K562 (cell line): Measurements from ENCODE around the gene CPNE1. TPM values are rescaled to one million over a fixed set of nuclear protein-coding genes. Genes with fewer than 3 reads are reported as not detected.
A peak's percentile ranks its signal among the peaks of the same experiment; 100 is the strongest.

Experiments used
- ARID4B ChIP-seq: sonication (generic); formaldehyde crosslinking; IDR thresholded peaks from 2 replicates; pipeline ENCODE4 v1.8.0; 2022; ENCODE audit warnings: mild to moderate bottlenecking, missing genetic modification reagents
- ASH1L ChIP-seq: fragments of 450-650 bp; IDR thresholded peaks from 2 replicates; pipeline ENCODE4 v1.6.1; 2018; ENCODE audit warnings: borderline replicate concordance, mild to moderate bottlenecking, low read depth; ENCODE audit not compliant: partially characterized antibody
- CTCFL ChIP-seq: IDR thresholded peaks from 2 replicates; pipeline ENCODE4 v1.6.1; 2011; ENCODE audit warnings: borderline replicate concordance, low read depth, mild to moderate bottlenecking, moderate library complexity, low read length; ENCODE audit not compliant: insufficient read depth, poor library complexity, severe bottlenecking
- E2F4 ChIP-seq: sonication (generic); formaldehyde crosslinking; IDR thresholded peaks from 2 replicates; pipeline ENCODE4 v1.8.0; 2022; ENCODE audit warnings: mild to moderate bottlenecking, low read depth, missing genetic modification reagents
- ETS1 ChIP-seq: conservative IDR thresholded peaks from 2 replicates; pipeline ENCODE4 v1.6.1; 2011; ENCODE audit warnings: low read depth, mild to moderate bottlenecking, low read length; ENCODE audit not compliant: control insufficient read depth
- FOSL1 ChIP-seq: fragments of 200-800 bp; sonication (Bioruptor generic); conservative IDR thresholded peaks from 2 replicates; pipeline ENCODE4 v1.6.1; 2016; ENCODE audit warnings: missing genetic modification characterization, missing compliant biosample characterization
- HMGN3 ChIP-seq: IDR thresholded peaks from 2 replicates; pipeline ENCODE4 v1.6.1; 2011; ENCODE audit warnings: borderline replicate concordance, low read depth, mild to moderate bottlenecking, mixed read lengths, low read length; ENCODE audit not compliant: insufficient read length; ENCODE audit errors: extremely low read depth
- IFI16 ChIP-seq: fragments of 250-450 bp; sonication (Bioruptor Pico); IDR thresholded peaks from 2 replicates; pipeline ENCODE4 v2.1.2; 2022; ENCODE audit warnings: mild to moderate bottlenecking, inconsistent platforms
- L3MBTL2 ChIP-seq: fragments of 450-650 bp; IDR thresholded peaks from 2 replicates; pipeline ENCODE4 v1.6.1; 2016; ENCODE audit warnings: mild to moderate bottlenecking, moderate library complexity
- NFRKB ChIP-seq: fragments of 450-650 bp; IDR thresholded peaks from 2 replicates; pipeline ENCODE4 v1.6.1; 2016; ENCODE audit warnings: low read depth
- PCBP1 ChIP-seq: fragments of 200-400 bp; formaldehyde crosslinking; IDR thresholded peaks from 2 replicates; pipeline ENCODE4 v1.6.1; 2018; ENCODE audit warnings: mild to moderate bottlenecking, low read depth, low read length; ENCODE audit not compliant: poor library complexity, severe bottlenecking
- POLR2B ChIP-seq: fragments of 450-650 bp; IDR thresholded peaks from 2 replicates; pipeline ENCODE4 v1.6.1; 2018; ENCODE audit warnings: low read depth; ENCODE audit not compliant: partially characterized antibody
- POLR2G ChIP-seq: fragments of 200-400 bp; formaldehyde crosslinking; IDR thresholded peaks from 2 replicates; pipeline ENCODE4 v1.6.1; 2017; ENCODE audit warnings: low read depth, mild to moderate bottlenecking, antibody characterized with exemption, low read length, moderate library complexity
- SRF ChIP-seq, 2 experiments: fragments of 250-450, 450-650 bp in 1 of 2; sonication (Bioruptor Pico) in 1 of 2; sonication (generic) in 1 of 2; formaldehyde crosslinking; IDR thresholded peaks; 2 replicates each; pipeline versions ENCODE4 v1.5.0 to v1.5.1; 2020 to 2022; ENCODE audit warnings: mild to moderate bottlenecking in 1 of 2, missing genetic modification reagents in 1 of 2
- TCF15 ChIP-seq: fragments of 250-450 bp; sonication (Bioruptor Pico); IDR thresholded peaks from 2 replicates; pipeline ENCODE4 v1.8.0; 2022; ENCODE audit warnings: moderate library complexity, mild to moderate bottlenecking, inconsistent platforms
- ZNF263 ChIP-seq: sonication (generic); formaldehyde crosslinking; IDR thresholded peaks from 2 replicates; pipeline ENCODE4 v1.8.0; 2022; ENCODE audit warnings: mild to moderate bottlenecking, missing genetic modification reagents, borderline replicate concordance
- polyA plus RNA-seq, 8 experiments: library from polyadenylated mRNA; depleted of rRNA in 4 of 8; stranded (reverse) in 5 of 8; unstranded in 3 of 8; fragments of >200 nt; fragmentation: Nextera tagmentation in 2 of 8; fragmentation: Illumina TruSeq in 1 of 8; extraction: Ambion mirVana in 2 of 8; extraction: Trizol in 1 of 8; gene quantifications; 2 replicates each; pipeline versions ENCODE4 v1.2.1 to v1.2.3, GENCODE V29; 2011 to 2014; ENCODE audit warnings: inconsistent platforms in 1 of 8, missing spikeins in 1 of 8
- total RNA-seq, 7 experiments: library from RNA; depleted of rRNA in 6 of 7; stranded (reverse); fragments of >200 nt in 6 of 7; fragmentation: Illumina TruSeq in 2 of 7; extraction: Trizol in 2 of 7; gene quantifications; 2 replicates each; pipeline versions ENCODE4 v1.2.1 to v1.2.3, GENCODE V29; 2011 to 2021; ENCODE audit warnings: low replicate concordance in 1 of 7

The CPNE1 gene
- total and polyA plus RNA-seq, 9 of the 15 experiments (the other 6 are each of a cell fraction or from before 2014, with no cell fraction given), result 42.1 to 102 (median 56.0) TPM

- peak; percentile 1 for TF ChIP-seq CTCFL
- TF ChIP-seq SRF (CRISPR knock-in tag; IDR thresholded peaks at IDR 0.05), result peak in 1 of 2 experiments; percentile 74; a peak in 1 of 4 replicates
- TF ChIP-seq E2F4 (CRISPR knock-in tag), result peak; percentile 75; the same call in 1 of the 2 replicates
- peak; percentile 83 for TF ChIP-seq HMGN3
- TF ChIP-seq ZNF263 (CRISPR knock-in tag), result no peak; the same call in 1 of the 2 replicates
- peak; percentile 97 for TF ChIP-seq L3MBTL2
- peak; percentile 56 for TF ChIP-seq ARID4B (CRISPR knock-in tag)
- TF ChIP-seq TCF15 (CRISPR knock-in tag), result no peak
- TF ChIP-seq ETS1, result no peak
- TF ChIP-seq PCBP1, result peak; percentile 84
- peak; percentile 97 for TF ChIP-seq NFRKB
- 0 out of 2 replicates have a peak, but pooled peaks have one; percentile 28 for TF ChIP-seq FOSL1 (tag)
- no peak for TF ChIP-seq IFI16 (CRISPR knock-in tag)
- TF ChIP-seq POLR2B, result peak; percentile 93
- TF ChIP-seq POLR2G, result peak; percentile 100
- TF ChIP-seq ASH1L, result peak; percentile 41
These were observed at the start of gene CPNE1, which contains the start of gene RBM12 (continued) for GRCh38 chr20:35664466-35665206.
